ENCODE data around the gene LRRC7. TPM values are rescaled to one million over a fixed set of nuclear protein-coding genes. Genes with fewer than 3 reads are reported as not detected.

LRRC7 gene
- total and polyA plus RNA-seq, 3 experiments from 2014 or later, result not detected

- CTCF ChIA-PET, result no interaction called here
- POLR2A ChIA-PET, result no interaction called here
Observed at GRCh38 chr1:70048336-70049094, 480.8 kb downstream of the LRRC7 start.

DNA sequence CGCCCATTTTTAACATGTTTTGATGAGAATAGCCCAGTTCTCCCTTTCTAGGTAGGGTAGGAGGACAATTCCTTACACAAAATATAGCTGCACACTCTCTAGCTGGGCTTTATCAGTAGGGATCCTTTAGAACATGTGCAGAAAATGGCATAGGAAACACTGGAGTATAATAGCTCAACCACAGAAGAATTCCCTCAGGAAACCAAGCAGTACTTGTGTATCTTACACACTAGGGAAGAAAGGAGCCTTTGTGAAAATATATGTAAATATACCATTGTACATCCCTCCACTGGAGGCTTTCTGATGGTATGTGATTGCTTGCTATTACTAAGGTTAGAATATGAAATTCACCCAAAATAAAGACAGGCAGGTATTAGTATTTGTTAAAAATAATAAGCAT lies 484.2 kb downstream of the LRRC7 start:
- ChIA-PET POLR2A (no interaction called here), CTCF (no interaction called here)
- Histone ChIP-seq H3K27ac (ENCODE audit: low read depth, low read length) (no peak overlapping the region), H3K4me3 (ENCODE audit: low read length) (no peak overlapping the region), H3K27me3 (ENCODE audit: insufficient read depth, low read length, poor library complexity, severe bottlenecking) (no peaks in the 10 kb centered on the region), H3K9me3 (ENCODE audit: low read length) (no peaks in the 10 kb centered on the region), H3K4me1 (ENCODE audit: insufficient read depth, low read length) (no peaks in the 10 kb centered on the region), H3K36me3 (ENCODE audit: insufficient read depth, low read length) (no peaks in the 10 kb centered on the region)
- no peak for DNase-seq
- Mint-ChIP-seq H3K4me1 (no peaks in the 10 kb centered on the region), H3K27ac (no peak overlapping the region), H3K4me3 (no peak overlapping the region), H3K9me3 (peaks cover 0 to 5% (median 0%) of the 10 kb centered on the region in 5 donors), H3K36me3 (no peaks in the 10 kb centered on the region), H3K27me3 (no peaks in the 10 kb centered on the region)

More at GRCh38 chr1:70048336-70049094, 480.8 kb downstream of the LRRC7 start:
- H3K4me3 ChIP-seq (ENCODE audit: low read length), result no peak overlapping the region
- DNase-seq, result no peak
- Mint-ChIP-seq H3K27ac (no peak overlapping the region), H3K4me3 (no peak overlapping the region), H3K9me3 (no peaks in the 10 kb centered on the region), H3K36me3 (no peaks in the 10 kb centered on the region), H3K4me1 (no peaks in the 10 kb centered on the region), H3K27me3 (no peaks in the 10 kb centered on the region)
- H3K27me3 ChIP-seq (ENCODE audit: insufficient read depth, low read length, poor library complexity, severe bottlenecking), result no peaks in the 10 kb centered on the region
- H3K27ac ChIP-seq (ENCODE audit: low read depth, low read length), result no peak overlapping the region
- no peaks in the 10 kb centered on the region for H3K36me3 ChIP-seq (ENCODE audit: insufficient read depth, low read length)
- H3K4me1 ChIP-seq (ENCODE audit: insufficient read depth, low read length), result no peaks in the 10 kb centered on the region
- H3K9me3 ChIP-seq (ENCODE audit: low read length), result no peaks in the 10 kb centered on the region

GRCh38 chr1:70057500-70057899 lies 489.8 kb downstream of the LRRC7 start:
- ChIA-PET CTCF (no interaction called here), POLR2A (no interaction called here)
- Mint-ChIP-seq H3K27me3 (peaks cover 0 to 1% of the 10 kb centered on the region in 2 donors), H3K9me3 (peaks cover 0 to 5% (median 0%) of the 10 kb centered on the region in 5 donors), H3K27ac (no peak overlapping the region), H3K4me3 (no peak overlapping the region), H3K36me3 (no peaks in the 10 kb centered on the region), H3K4me1 (no peaks in the 10 kb centered on the region)
- H3K4me1 ChIP-seq (ENCODE audit: insufficient read depth, low read length), result no peaks in the 10 kb centered on the region
- no peaks in the 10 kb centered on the region for H3K36me3 ChIP-seq (ENCODE audit: insufficient read depth, low read length)
- no peak overlapping the region for H3K4me3 ChIP-seq (ENCODE audit: low read length)
- H3K27ac ChIP-seq (ENCODE audit: low read depth, low read length), result no peak overlapping the region
- no peaks in the 10 kb centered on the region for H3K27me3 ChIP-seq (ENCODE audit: insufficient read depth, low read length, poor library complexity, severe bottlenecking)
- H3K9me3 ChIP-seq (ENCODE audit: low read length), result no peaks in the 10 kb centered on the region
- DNase-seq, result no peak

- H3K9me3 ChIP-seq (ENCODE audit: low read length), result no peaks in the 10 kb centered on the region
- no peaks in the 10 kb centered on the region for H3K36me3 ChIP-seq (ENCODE audit: insufficient read depth, low read length)
- Mint-ChIP-seq H3K36me3 (no peaks in the 10 kb centered on the region), H3K4me3 (no peak overlapping the region), H3K4me1 (no peaks in the 10 kb centered on the region), H3K27ac (no peak overlapping the region), H3K9me3 (no peaks in the 10 kb centered on the region), H3K27me3 (peaks cover 0 to 1% of the 10 kb centered on the region in 2 donors)
- no peaks in the 10 kb centered on the region for H3K4me1 ChIP-seq (ENCODE audit: insufficient read depth, low read length)
- H3K27ac ChIP-seq (ENCODE audit: low read depth, low read length), result no peak overlapping the region
- no peak overlapping the region for H3K4me3 ChIP-seq (ENCODE audit: low read length)
- no peaks in the 10 kb centered on the region for H3K27me3 ChIP-seq (ENCODE audit: insufficient read depth, low read length, poor library complexity, severe bottlenecking)
- DNase-seq, result no peak
- ChIA-PET POLR2A (no interaction called here), CTCF (no interaction called here)
Observed at GRCh38 chr1:70061231-70061630, 493.5 kb downstream of the LRRC7 start.

GRCh38 chr1:70063861-70064260 lies 496.1 kb downstream of the LRRC7 start:
- no peak overlapping the region for H3K4me3 Mint-ChIP-seq
- no peak overlapping the region for H3K27ac Mint-ChIP-seq
- Histone ChIP-seq H3K4me1 (ENCODE audit: insufficient read depth, low read length) (no peaks in the 10 kb centered on the region), H3K27ac (ENCODE audit: low read depth, low read length) (no peak overlapping the region), H3K36me3 (ENCODE audit: insufficient read depth, low read length) (no peaks in the 10 kb centered on the region), H3K27me3 (ENCODE audit: insufficient read depth, low read length, poor library complexity, severe bottlenecking) (no peaks in the 10 kb centered on the region), H3K9me3 (ENCODE audit: low read length) (no peaks in the 10 kb centered on the region), H3K4me3 (ENCODE audit: low read length) (no peak overlapping the region)
- CTCF ChIA-PET, result no interaction called here
- POLR2A ChIA-PET, result no interaction called here
- H3K9me3 Mint-ChIP-seq, result no peaks in the 10 kb centered on the region
- no peak for DNase-seq
- no peaks in the 10 kb centered on the region for H3K4me1 Mint-ChIP-seq
- H3K36me3 Mint-ChIP-seq, result no peaks in the 10 kb centered on the region
- no peaks in the 10 kb centered on the region for H3K27me3 Mint-ChIP-seq

DNA sequence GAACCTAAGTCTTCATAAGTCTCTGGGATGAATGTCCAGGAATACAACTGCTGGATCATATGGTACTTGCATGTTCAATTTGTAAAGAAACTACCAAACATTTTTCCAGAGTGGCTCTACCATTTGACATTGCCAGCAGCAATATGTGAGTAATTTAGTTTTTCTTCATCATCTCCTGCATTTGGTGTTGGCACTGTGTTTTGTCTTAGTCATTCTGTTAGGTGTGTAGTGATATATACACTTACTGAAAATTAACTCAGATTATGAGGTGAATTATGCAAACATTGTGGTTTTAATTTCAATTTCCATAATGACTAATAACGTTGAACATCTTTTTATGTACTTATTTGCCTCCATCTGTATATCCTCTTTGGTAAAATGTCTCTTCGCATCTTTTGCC lies 499.0 kb downstream of the LRRC7 start:
- no peaks in the 10 kb centered on the region for H3K36me3 ChIP-seq (ENCODE audit: insufficient read depth, low read length)
- no peak overlapping the region for H3K4me3 ChIP-seq (ENCODE audit: low read length)
- no peaks in the 10 kb centered on the region for H3K9me3 ChIP-seq (ENCODE audit: low read length)
- H3K27me3 ChIP-seq (ENCODE audit: insufficient read depth, low read length, poor library complexity, severe bottlenecking), result no peaks in the 10 kb centered on the region
- Mint-ChIP-seq H3K36me3 (no peaks in the 10 kb centered on the region), H3K4me1 (no peaks in the 10 kb centered on the region), H3K27me3 (no peaks in the 10 kb centered on the region), H3K9me3 (peaks cover 0 to 2% (median 0%) of the 10 kb centered on the region in 5 donors), H3K27ac (no peak overlapping the region), H3K4me3 (no peak overlapping the region)
- no peak for DNase-seq
- ChIA-PET POLR2A (no interaction called here), CTCF (no interaction called here)
- no peaks in the 10 kb centered on the region for H3K4me1 ChIP-seq (ENCODE audit: insufficient read depth, low read length)
- no peak overlapping the region for H3K27ac ChIP-seq (ENCODE audit: low read depth, low read length)

DNA sequence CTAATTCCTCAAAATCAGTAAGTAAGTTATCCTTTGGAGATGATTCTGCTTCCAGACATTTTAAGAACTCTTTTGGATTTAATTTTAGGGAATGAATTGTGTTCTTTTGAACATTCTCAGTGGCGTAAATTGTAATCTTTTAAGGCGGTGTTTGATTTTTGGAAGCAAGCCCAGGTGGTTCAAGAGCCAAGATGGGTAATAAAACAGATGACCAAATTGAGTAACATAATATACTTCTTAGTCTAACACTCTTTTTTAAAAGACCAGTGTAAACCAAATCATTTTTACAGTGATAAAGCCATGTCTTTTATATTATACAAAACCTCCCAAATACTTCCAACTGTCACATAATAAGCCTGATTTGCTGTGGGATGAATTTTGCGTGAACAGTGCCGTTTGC lies 503.9 kb downstream of the LRRC7 start:
- no peak overlapping the region for H3K4me3 Mint-ChIP-seq

GRCh38 chr1:70072231-70072751 lies 504.6 kb downstream of the LRRC7 start:
- CTCF ChIA-PET, result no interaction called here
- no peak overlapping the region for H3K27ac ChIP-seq (ENCODE audit: low read depth, low read length)
- H3K27ac Mint-ChIP-seq, result no peak overlapping the region
- DNase-seq, result no peak
- H3K9me3 ChIP-seq (ENCODE audit: low read length), result no peaks in the 10 kb centered on the region
- POLR2A ChIA-PET, result no interaction called here
- H3K4me1 ChIP-seq (ENCODE audit: insufficient read depth, low read length), result no peaks in the 10 kb centered on the region
- H3K9me3 Mint-ChIP-seq, result peaks cover 0 to 2% (median 0%) of the 10 kb centered on the region in 5 donors
- no peaks in the 10 kb centered on the region for H3K4me1 Mint-ChIP-seq
- H3K4me3 ChIP-seq (ENCODE audit: low read length), result no peak overlapping the region
- H3K36me3 ChIP-seq (ENCODE audit: insufficient read depth, low read length), result no peaks in the 10 kb centered on the region
- no peak overlapping the region for H3K4me3 Mint-ChIP-seq
- no peaks in the 10 kb centered on the region for H3K27me3 ChIP-seq (ENCODE audit: insufficient read depth, low read length, poor library complexity, severe bottlenecking)
- H3K27me3 Mint-ChIP-seq, result peaks cover 1 to 4% of the 10 kb centered on the region in 2 donors
- H3K36me3 Mint-ChIP-seq, result no peaks in the 10 kb centered on the region

More for the DNA sequence above, 503.9 kb downstream of the LRRC7 start:
- no peaks in the 10 kb centered on the region for H3K36me3 ChIP-seq (ENCODE audit: insufficient read depth, low read length)
- peaks cover 0 to 2% (median 0%) of the 10 kb centered on the region in 5 donors for H3K9me3 Mint-ChIP-seq
- H3K9me3 ChIP-seq (ENCODE audit: low read length), result no peaks in the 10 kb centered on the region
- no peak overlapping the region for H3K4me3 ChIP-seq (ENCODE audit: low read length)
- H3K27ac Mint-ChIP-seq, result no peak overlapping the region
- H3K27me3 Mint-ChIP-seq, result peaks cover 1 to 4% of the 10 kb centered on the region in 2 donors
- ChIA-PET CTCF (no interaction called here), POLR2A (no interaction called here)
- H3K4me1 Mint-ChIP-seq, result no peaks in the 10 kb centered on the region
- H3K4me1 ChIP-seq (ENCODE audit: insufficient read depth, low read length), result no peaks in the 10 kb centered on the region
- no peak overlapping the region for H3K27ac ChIP-seq (ENCODE audit: low read depth, low read length)
- DNase-seq, result no peak
- H3K36me3 Mint-ChIP-seq, result no peaks in the 10 kb centered on the region
- no peaks in the 10 kb centered on the region for H3K27me3 ChIP-seq (ENCODE audit: insufficient read depth, low read length, poor library complexity, severe bottlenecking)

All from CD8-positive, alpha-beta memory T cell (primary cell).